ENCODE measurements around the gene NDEL1. TPM values are rescaled to one million over a fixed set of nuclear protein-coding genes. Genes with fewer than 3 reads are reported as not detected.

Gene NDEL1
- total and polyA plus RNA-seq, 7 donors = 24.6 to 79.2 (median 37.7) TPM

- Histone ChIP-seq H3K9me3 (no peaks in the 10 kb centered on the region), H3K27me3 (ENCODE audit: insufficient read depth in 3 of 3, low read length in 2 of 3) (peaks cover 0 to 4% (median 2%) of the 10 kb centered on the region in 3 donors), H3K36me3 (ENCODE audit: insufficient read depth in 1 of 2, low read depth in 1 of 2) (no peaks in the 10 kb centered on the region), H3K4me1 (no peaks in the 10 kb centered on the region), H3K4me3 (no peak overlapping the region), H3K27ac (no peak overlapping the region)
- intact Hi-C loops (cut with DNase I) = no loop called here
- TF ChIP-seq CTCF (IDR thresholded peaks at IDR 0.05) = no peak
- ATAC-seq (no peak), DNase-seq (no peak)
- WGBS, 3 donors = 73 to 79% (median 74%) methylated on average over 5 of the region's 5 CpGs
These were observed 23.6 kb upstream of the NDEL1 start for GRCh38 chr17:8412089-8412488.

GRCh38 chr17:8413328-8413727 lies 22.4 kb upstream of the NDEL1 start:
- no peak for ATAC-seq
- H3K9me3 ChIP-seq = no peaks in the 10 kb centered on the region
- H3K36me3 ChIP-seq (ENCODE audit: insufficient read depth in 1 of 2, low read depth in 1 of 2) = no peaks in the 10 kb centered on the region
- WGBS, 3 donors = 77 to 85% (median 77%) methylated on average over 4 of the region's 4 CpGs
- no peak for TF ChIP-seq CTCF (IDR thresholded peaks at IDR 0.05)
- no peak overlapping the region for H3K4me3 ChIP-seq
- peaks cover 0 to 16% (median 2%) of the 10 kb centered on the region in 3 donors for H3K27me3 ChIP-seq (ENCODE audit: insufficient read depth in 3 of 3, low read length in 2 of 3)
- no peak overlapping the region for H3K27ac ChIP-seq
- H3K4me1 ChIP-seq = no peaks in the 10 kb centered on the region
- intact Hi-C loops (cut with DNase I) = no loop called here
- no peak for DNase-seq

DNA sequence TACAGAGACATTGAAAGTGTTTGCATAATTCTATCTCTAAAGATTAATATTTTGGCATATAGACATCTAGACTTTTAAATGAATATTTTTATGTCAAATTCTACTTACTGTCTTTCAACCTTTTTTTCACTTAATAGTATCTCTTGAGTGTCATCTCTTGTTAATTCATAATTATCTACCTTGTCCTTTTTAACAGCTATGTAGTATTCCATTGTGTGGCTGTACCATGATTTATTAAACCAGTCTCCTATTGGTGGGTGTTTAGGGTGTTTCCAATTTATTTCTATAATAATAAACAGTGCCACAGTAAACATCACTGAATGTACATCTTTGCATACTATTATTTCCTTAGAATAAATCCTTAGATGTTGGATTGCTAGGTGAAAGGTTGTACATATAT lies 21.7 kb upstream of the NDEL1 start:
- Histone ChIP-seq H3K36me3 (ENCODE audit: insufficient read depth in 1 of 2, low read depth in 1 of 2) (no peaks in the 10 kb centered on the region), H3K9me3 (no peaks in the 10 kb centered on the region), H3K4me1 (no peaks in the 10 kb centered on the region), H3K4me3 (no peak overlapping the region), H3K27me3 (ENCODE audit: insufficient read depth in 3 of 3, low read length in 2 of 3) (peaks cover 0 to 20% (median 2%) of the 10 kb centered on the region in 3 donors), H3K27ac (no peak overlapping the region)
- no peak for TF ChIP-seq CTCF (IDR thresholded peaks at IDR 0.05)
- DNase-seq (no peak), ATAC-seq (no peak)
- intact Hi-C loops (cut with DNase I) = no loop called here

DNA sequence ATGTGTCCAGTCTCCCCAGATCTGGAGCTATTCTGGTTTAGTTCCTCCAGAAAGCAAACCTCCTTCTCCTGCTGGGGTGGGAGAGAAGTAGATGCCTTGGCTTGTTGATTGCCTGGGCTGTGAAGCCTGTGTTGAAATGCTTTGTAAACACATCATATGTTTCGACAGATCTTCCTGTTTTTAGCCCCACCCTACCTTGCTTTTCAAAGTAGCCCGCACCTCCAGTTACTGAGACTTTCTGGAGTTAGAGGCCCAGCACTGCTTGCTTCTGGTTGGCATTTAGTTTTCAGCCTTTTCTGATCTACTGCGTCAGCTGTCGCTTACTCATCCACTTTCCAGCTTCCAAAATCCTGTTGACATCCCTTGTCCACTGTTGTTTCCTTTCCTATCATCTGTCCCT lies 17.9 kb upstream of the NDEL1 start:
- ATAC-seq = no peak
- DNase-seq = no peak
- intact Hi-C loops (cut with DNase I) = no loop called here
- H3K36me3 ChIP-seq (ENCODE audit: insufficient read depth in 1 of 2, low read depth in 1 of 2) = no peaks in the 10 kb centered on the region
- no peak for TF ChIP-seq CTCF (IDR thresholded peaks at IDR 0.05)
- H3K4me3 ChIP-seq = no peak overlapping the region
- H3K4me1 ChIP-seq = no peaks in the 10 kb centered on the region
- H3K27ac ChIP-seq = no peak overlapping the region
- WGBS, 3 donors = 72 to 82% (median 78%) methylated on average over 4 of the region's 4 CpGs
- peaks cover 0 to 21% (median 2%) of the 10 kb centered on the region in 3 donors for H3K27me3 ChIP-seq (ENCODE audit: insufficient read depth in 3 of 3, low read length in 2 of 3)
- H3K9me3 ChIP-seq = no peaks in the 10 kb centered on the region

GRCh38 chr17:8418471-8418870 lies 17.2 kb upstream of the NDEL1 start:
- Histone ChIP-seq H3K4me1 (no peaks in the 10 kb centered on the region), H3K36me3 (ENCODE audit: insufficient read depth in 1 of 2, low read depth in 1 of 2) (no peaks in the 10 kb centered on the region), H3K9me3 (no peaks in the 10 kb centered on the region), H3K27me3 (ENCODE audit: insufficient read depth in 3 of 3, low read length in 2 of 3) (peaks cover 0 to 27% (median 2%) of the 10 kb centered on the region in 3 donors), H3K27ac (no peak overlapping the region), H3K4me3 (no peak overlapping the region)
- 57 to 62% (median 58%) methylated on average over 1 of the region's 1 CpG for WGBS, 3 donors
- intact Hi-C loops (cut with DNase I) = no loop called here
- DNase-seq (no peak), ATAC-seq (no peak)
- TF ChIP-seq CTCF (IDR thresholded peaks at IDR 0.05) = no peak
